DOHH2 (cell line): ENCODE measurements around the gene TNFRSF19.

Experiments
- H3F3A ChIP-seq: fragments of 200-600 bp; sonication (generic), shearing (Covaris generic); 2 replicates; pipeline ENCODE4 v1.6.0; 2016; ENCODE audit warnings: antibody characterized with exemption, mild to moderate bottlenecking; ENCODE audit not compliant: control insufficient read depth, insufficient read depth
- H3K27ac ChIP-seq: fragments of 200-600 bp; sonication (generic); 2 replicates; pipeline ENCODE4 v1.5.1; 2014; ENCODE audit warnings: low read depth, mild to moderate bottlenecking, low read length, moderate library complexity
- H3K27me3 ChIP-seq: fragments of 200-600 bp; sonication (generic); 2 replicates; pipeline ENCODE4 v1.6.1; 2014; ENCODE audit warnings: mild to moderate bottlenecking, low read length, mixed read lengths; ENCODE audit not compliant: control insufficient read depth
- H3K36me3 ChIP-seq: fragments of 200-600 bp; sonication (generic); 2 replicates; pipeline ENCODE4 v1.6.1; 2014; ENCODE audit warnings: mild to moderate bottlenecking, low read length, moderate library complexity, mixed read lengths; ENCODE audit not compliant: control insufficient read depth
- H3K4me1 ChIP-seq: fragments of 200-600 bp; sonication (generic); 2 replicates; pipeline ENCODE4 v1.6.1; 2014; ENCODE audit warnings: mild to moderate bottlenecking, low read length, mixed read lengths; ENCODE audit not compliant: control insufficient read depth
- H3K4me2 ChIP-seq: fragments of 200-600 bp; sonication (generic); 2 replicates; pipeline ENCODE4 v1.6.0; 2014; ENCODE audit warnings: mild to moderate bottlenecking, low read length, moderate library complexity
- H3K4me3 ChIP-seq: fragments of 200-600 bp; sonication (generic); 2 replicates; pipeline ENCODE4 v1.5.1; 2014; ENCODE audit warnings: mild to moderate bottlenecking, low read length, mixed read lengths
- H3K79me2 ChIP-seq: fragments of 200-600 bp; sonication (generic); 2 replicates; pipeline ENCODE4 v1.6.1; 2014; ENCODE audit warnings: mild to moderate bottlenecking, low read length, mixed read lengths; ENCODE audit not compliant: control insufficient read depth
- H3K9me2 ChIP-seq: fragments of 200-600 bp; sonication (generic); replicated peaks from 2 replicates; pipeline ENCODE4 v1.6.1; 2014; ENCODE audit warnings: mild to moderate bottlenecking, low read length, mixed read lengths; ENCODE audit not compliant: control insufficient read depth
- H3K9me3 ChIP-seq: fragments of 200-600 bp; sonication (generic); 2 replicates; pipeline ENCODE4 v1.6.1; 2014; ENCODE audit warnings: antibody characterized with exemption, low read length, mixed read lengths; ENCODE audit not compliant: control insufficient read depth, insufficient read depth
- H4K20me1 ChIP-seq: fragments of 200-600 bp; sonication (generic); 2 replicates; pipeline ENCODE4 v1.6.0; 2014; ENCODE audit warnings: low read depth, mild to moderate bottlenecking, antibody characterized with exemption, low read length, moderate library complexity; ENCODE audit not compliant: control insufficient read depth, insufficient read depth
- CTCF ChIP-seq: fragments of 200-600 bp; sonication (generic); IDR thresholded peaks from one replicate; pipeline ENCODE4 v1.5.1; 2014; ENCODE audit warnings: antibody characterized with exemption, mild to moderate bottlenecking, low read depth, low read length; ENCODE audit not compliant: poor library complexity, severe bottlenecking
- EZH2phosphoT487 ChIP-seq: fragments of 200-600 bp; sonication (generic); IDR thresholded peaks from 2 replicates; pipeline ENCODE4 v1.6.1; 2017; ENCODE audit warnings: borderline replicate concordance, mild to moderate bottlenecking, antibody characterized with exemption, low read length, moderate library complexity, mixed read lengths

TNFRSF19 gene

GRCh38 chr13:23724196-23724970 lies 154.2 kb downstream of the TNFRSF19 start:
- Histone ChIP-seq H3K27ac (no peak overlapping the region), H3K79me2 (no peaks in the 10 kb centered on the region), H3K4me1 (no peaks in the 10 kb centered on the region), H4K20me1 (no peaks in the 10 kb centered on the region), H3K9me2 (no peaks in the 10 kb centered on the region), H3K27me3 (no peaks in the 10 kb centered on the region), H3K9me3 (no peaks in the 10 kb centered on the region), H3K4me2 (no peak overlapping the region), H3K36me3 (no peaks in the 10 kb centered on the region), H3K4me3 (no peak overlapping the region), H3F3A (no peaks in the 10 kb centered on the region)
- TF ChIP-seq EZH2phosphoT487 (no peak), CTCF (no peak)
